GM18507 (cell line): Measurements from ENCODE around the gene SYTL5.

Source experiments
- DNase-seq: peaks from one replicate; pipeline ENCODE4 v3.0.0; 2011; ENCODE audit warnings: low read depth; ENCODE audit not compliant: insufficient read length; ENCODE audit errors: extremely low spot score
- FAIRE-seq: peaks from 2 replicates; lab custom pipeline; 2011; peaks lifted over from hg19 to GRCh38; lab: Jason Lieb, UNC

The SYTL5 gene

DNA sequence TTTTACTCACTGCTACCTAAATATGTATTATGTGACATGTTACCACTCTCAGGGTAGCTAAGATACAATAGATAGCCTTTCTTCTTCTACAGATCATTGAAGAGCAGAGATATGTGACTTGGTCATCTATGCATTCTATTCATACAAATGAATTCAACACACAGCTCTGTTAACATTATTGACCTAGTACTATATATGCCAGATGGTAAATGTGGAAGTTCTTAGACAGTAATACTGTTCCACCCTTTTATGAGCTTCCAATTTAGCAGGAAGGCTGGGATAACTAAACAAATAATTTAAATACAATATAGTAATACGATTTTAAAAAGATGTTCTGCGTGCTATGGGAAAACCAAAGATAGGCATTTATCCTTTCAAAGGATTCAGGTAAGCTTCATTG, 76.0 kb downstream of the SYTL5 start:
- DNase-seq (no peak), FAIRE-seq (no peak)

- FAIRE-seq (no peak), DNase-seq (no peak)
Observed at GRCh38 chrX:38085813-38086212, 79.5 kb downstream of the SYTL5 start.

DNA sequence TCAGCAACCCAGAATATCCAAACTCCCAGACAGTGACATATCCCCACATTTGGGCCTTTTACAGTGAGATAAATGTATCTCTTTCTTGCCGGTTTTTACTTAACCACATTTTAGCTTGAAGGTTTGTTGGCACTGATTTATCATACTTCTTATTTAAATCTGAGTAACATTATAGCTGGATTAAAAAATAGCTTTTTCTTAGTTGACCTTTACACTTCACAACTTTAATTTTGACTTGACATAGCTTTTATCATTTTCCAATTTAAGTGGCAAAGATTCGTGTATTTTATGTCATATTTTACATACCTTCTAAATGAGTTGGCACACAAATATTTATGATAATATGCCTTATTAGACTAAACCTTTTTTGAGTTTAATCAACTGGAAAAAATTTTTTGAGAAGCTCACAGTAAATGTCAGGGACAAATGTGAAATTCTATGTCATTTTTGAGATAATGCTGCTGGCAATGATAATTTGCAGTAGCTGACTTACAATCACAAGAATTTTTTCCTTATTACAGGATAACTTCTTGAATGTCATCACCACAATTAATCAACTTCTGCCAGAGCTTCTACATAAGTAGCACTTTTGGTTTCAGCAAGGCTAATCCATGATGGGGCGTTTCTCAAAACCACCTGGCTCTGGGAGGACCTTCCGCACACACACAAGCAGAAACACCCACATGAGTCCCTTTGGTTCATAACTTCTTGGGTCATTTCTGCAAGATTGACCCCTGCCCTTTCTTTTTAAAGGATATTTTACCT, 80.3 kb downstream of the SYTL5 start:
- peak; percentile 48 for FAIRE-seq
- no peak for DNase-seq

GRCh38 chrX:38087594-38087993, 81.2 kb downstream of the SYTL5 start:
- DNase-seq (no peak), FAIRE-seq (no peak)

- DNase-seq (no peak), FAIRE-seq (peak; percentile 29)
Observed at GRCh38 chrX:38089173-38089982, 83.0 kb downstream of the SYTL5 start.

DNA sequence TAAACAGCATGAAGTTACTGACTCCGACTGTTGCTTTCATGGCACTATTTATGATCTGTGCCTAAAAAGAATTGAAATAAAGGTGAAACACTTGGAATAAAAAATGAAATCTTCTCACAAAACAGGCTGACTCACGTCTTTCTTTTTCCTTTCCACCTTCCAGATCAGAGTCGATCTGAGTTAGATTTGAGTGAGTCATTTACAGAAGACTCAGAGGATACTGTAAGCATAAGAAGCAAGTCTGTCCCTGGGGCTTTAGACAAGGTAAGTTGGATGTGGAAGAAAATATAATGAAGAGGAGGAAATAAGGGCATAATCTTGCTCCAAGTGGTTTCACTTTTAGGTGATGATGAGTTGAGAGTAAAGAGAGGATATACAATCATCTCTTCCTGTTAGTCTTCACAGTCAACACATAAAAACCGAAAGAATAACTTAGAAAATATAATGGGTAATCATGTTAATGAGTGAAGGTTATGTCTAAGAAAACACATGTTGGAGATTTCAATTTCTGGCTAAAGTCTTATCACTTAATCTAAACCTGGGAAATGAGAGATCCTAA, 89.7 kb downstream of the SYTL5 start:
- DNase-seq (no peak), FAIRE-seq (no peak)

GRCh38 chrX:38099688-38100087, 93.3 kb downstream of the SYTL5 start:
- DNase-seq (no peak), FAIRE-seq (no peak)

DNA sequence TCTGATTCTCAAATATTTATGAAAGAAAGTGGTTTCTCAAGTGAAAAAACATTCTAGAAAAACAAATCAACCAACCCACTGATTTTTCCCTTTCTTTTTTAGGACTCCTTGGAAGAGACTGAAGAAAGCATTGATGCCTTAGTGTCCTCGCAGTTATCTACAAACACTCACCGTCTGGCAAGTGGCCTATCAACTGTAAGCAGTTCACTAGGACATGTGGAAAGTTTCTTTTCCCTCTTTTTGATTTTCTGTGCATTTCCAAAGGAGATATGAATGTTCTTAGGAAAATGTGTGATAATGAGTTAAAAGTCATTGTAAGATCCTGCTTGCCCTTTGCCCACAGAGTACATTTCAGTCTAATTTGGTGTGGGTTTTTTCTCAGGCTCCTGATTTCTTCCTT, 95.9 kb downstream of the SYTL5 start:
- peak; percentile 63 for FAIRE-seq
- DNase-seq: no peak

GRCh38 chrX:38102875-38103274, 96.5 kb downstream of the SYTL5 start:
- FAIRE-seq (peak; percentile 65), DNase-seq (no peak)

DNA sequence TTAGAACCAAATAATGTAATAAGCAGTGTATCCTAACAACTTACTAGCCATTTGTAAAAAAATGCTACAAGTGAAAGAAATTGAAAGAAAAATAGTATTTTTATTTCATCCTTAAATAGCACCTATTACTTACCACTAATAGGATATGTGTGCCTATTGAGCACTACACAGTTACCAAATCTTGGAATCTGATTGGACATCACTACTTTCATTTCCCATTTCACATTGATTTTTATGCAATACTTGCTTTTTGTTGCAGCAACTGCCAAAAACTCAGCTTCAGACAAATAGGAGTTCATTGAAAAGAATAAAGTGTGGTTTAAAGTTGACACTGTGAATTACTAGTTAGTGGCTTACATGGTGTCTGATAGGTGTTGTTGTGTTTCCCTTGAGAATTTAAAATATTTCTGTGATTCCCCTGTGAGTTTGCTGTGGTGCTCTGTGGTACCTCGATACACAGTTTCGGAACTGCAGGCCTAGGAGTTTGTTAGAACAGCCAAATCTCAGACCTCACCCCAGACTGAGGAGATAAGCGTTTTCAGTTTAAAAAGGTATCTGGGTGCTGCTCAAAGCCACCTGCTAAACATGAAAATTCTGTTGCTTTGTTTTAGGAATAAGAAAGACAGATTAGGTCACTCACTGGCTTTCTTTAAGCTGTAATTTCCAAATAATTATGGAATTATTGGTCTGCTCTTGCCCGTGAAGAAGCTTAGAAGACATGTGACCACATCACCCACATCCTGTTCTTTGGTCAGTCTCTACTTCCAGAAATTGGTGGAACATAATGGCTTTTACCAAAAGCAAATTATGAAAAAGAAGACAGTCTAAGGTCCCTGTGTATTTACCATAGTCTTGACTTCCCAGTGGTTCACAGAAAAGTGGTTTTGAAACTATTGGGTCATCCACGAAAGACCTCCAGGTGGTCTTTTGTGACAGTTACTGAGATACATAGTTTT, 97.8 kb downstream of the SYTL5 start:
- FAIRE-seq (peak; percentile 98), DNase-seq (no peak)

DNA sequence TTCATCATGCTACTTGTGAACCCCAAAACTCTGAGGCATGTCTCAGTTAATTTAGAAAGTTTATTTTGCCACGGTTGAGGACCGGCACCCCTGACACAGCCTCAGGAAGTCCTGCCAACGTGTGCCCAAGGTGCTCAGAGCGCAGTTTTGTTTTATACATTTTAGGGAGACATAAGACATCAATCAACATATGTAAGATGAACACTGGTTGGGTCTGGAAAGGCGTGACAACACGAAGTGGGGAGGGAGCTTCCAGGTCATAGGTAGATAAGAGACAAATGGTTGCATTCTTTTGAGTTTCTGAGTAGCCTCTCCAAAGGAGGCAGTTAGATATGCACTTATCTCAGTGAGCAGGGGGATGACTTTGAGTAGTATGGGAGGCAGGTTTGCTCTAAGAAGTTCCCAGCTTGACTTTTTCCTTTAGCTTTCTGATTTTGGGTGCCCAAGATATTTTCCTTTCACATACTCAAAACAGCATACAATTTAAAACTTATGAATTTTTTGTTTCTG, 98.9 kb downstream of the SYTL5 start:
- DNase-seq (no peak), FAIRE-seq (peak; percentile 31)

DNA sequence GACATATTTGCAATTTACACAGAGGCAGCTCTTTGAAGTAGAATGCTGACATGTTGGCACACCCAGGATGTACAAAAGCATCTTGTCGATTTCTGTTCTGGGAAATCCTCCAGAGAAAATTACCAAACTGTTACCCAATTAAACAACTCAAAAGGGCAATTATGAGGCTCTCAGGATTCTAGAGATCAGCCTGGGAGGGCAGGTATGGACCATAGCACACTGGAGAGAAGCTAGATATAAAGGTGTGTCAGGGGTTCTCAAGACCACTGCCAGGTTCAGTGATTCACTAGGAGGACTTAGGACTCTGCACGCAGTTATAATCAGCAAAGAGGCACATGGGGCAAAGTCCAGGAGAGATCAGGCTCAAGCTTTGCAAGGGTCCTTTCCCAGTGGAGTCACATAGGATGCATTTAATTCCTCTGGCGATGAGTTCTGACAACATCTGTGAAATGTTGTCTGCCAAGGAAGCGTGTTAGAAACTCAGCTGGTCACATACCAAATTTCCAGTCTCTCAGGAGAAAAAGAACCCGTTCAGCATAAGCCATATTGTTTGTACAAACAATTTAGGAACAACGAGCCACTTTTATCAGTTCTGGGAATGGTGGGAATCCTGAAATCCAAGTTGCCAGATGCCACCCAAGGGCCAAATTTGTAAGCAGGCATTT, 100.8 kb downstream of the SYTL5 start:
- FAIRE-seq (no peak), DNase-seq (no peak)

GRCh38 chrX:38108364-38108763, 102.0 kb downstream of the SYTL5 start:
- FAIRE-seq: no peak
- no peak for DNase-seq

- DNase-seq (no peak), FAIRE-seq (no peak)
Observed at GRCh38 chrX:38109042-38109898, 102.9 kb downstream of the SYTL5 start.

- FAIRE-seq: no peak
- no peak for DNase-seq
Observed at GRCh38 chrX:38110231-38110630, 103.9 kb downstream of the SYTL5 start.

- FAIRE-seq (peak; percentile 5), DNase-seq (no peak)
Observed at GRCh38 chrX:38111196-38111595, 104.8 kb downstream of the SYTL5 start.

GRCh38 chrX:38112566-38112965, 106.2 kb downstream of the SYTL5 start:
- FAIRE-seq (peak; percentile 96), DNase-seq (no peak)

- DNase-seq: no peak
- FAIRE-seq: peak; percentile 36
Observed at GRCh38 chrX:38116706-38117105, 110.4 kb downstream of the SYTL5 start.
